DOHH2 (cell line): ENCODE data around the gene DHX36.

ENCODE experiments used
- H3F3A ChIP-seq: fragments of 200-600 bp; sonication (generic), shearing (Covaris generic); 2 replicates; pipeline ENCODE4 v1.6.0; 2016; ENCODE audit warnings: antibody characterized with exemption, mild to moderate bottlenecking; ENCODE audit not compliant: control insufficient read depth, insufficient read depth
- H3K27ac ChIP-seq: fragments of 200-600 bp; sonication (generic); 2 replicates; pipeline ENCODE4 v1.5.1; 2014; ENCODE audit warnings: low read depth, mild to moderate bottlenecking, low read length, moderate library complexity
- H3K27me3 ChIP-seq: fragments of 200-600 bp; sonication (generic); 2 replicates; pipeline ENCODE4 v1.6.1; 2014; ENCODE audit warnings: mild to moderate bottlenecking, low read length, mixed read lengths; ENCODE audit not compliant: control insufficient read depth
- H3K36me3 ChIP-seq: fragments of 200-600 bp; sonication (generic); 2 replicates; pipeline ENCODE4 v1.6.1; 2014; ENCODE audit warnings: mild to moderate bottlenecking, low read length, moderate library complexity, mixed read lengths; ENCODE audit not compliant: control insufficient read depth
- H3K4me1 ChIP-seq: fragments of 200-600 bp; sonication (generic); 2 replicates; pipeline ENCODE4 v1.6.1; 2014; ENCODE audit warnings: mild to moderate bottlenecking, low read length, mixed read lengths; ENCODE audit not compliant: control insufficient read depth
- H3K4me2 ChIP-seq: fragments of 200-600 bp; sonication (generic); 2 replicates; pipeline ENCODE4 v1.6.0; 2014; ENCODE audit warnings: mild to moderate bottlenecking, low read length, moderate library complexity
- H3K4me3 ChIP-seq: fragments of 200-600 bp; sonication (generic); 2 replicates; pipeline ENCODE4 v1.5.1; 2014; ENCODE audit warnings: mild to moderate bottlenecking, low read length, mixed read lengths
- H3K79me2 ChIP-seq: fragments of 200-600 bp; sonication (generic); 2 replicates; pipeline ENCODE4 v1.6.1; 2014; ENCODE audit warnings: mild to moderate bottlenecking, low read length, mixed read lengths; ENCODE audit not compliant: control insufficient read depth
- H3K9me2 ChIP-seq: fragments of 200-600 bp; sonication (generic); replicated peaks from 2 replicates; pipeline ENCODE4 v1.6.1; 2014; ENCODE audit warnings: mild to moderate bottlenecking, low read length, mixed read lengths; ENCODE audit not compliant: control insufficient read depth
- H3K9me3 ChIP-seq: fragments of 200-600 bp; sonication (generic); 2 replicates; pipeline ENCODE4 v1.6.1; 2014; ENCODE audit warnings: antibody characterized with exemption, low read length, mixed read lengths; ENCODE audit not compliant: control insufficient read depth, insufficient read depth
- H4K20me1 ChIP-seq: fragments of 200-600 bp; sonication (generic); 2 replicates; pipeline ENCODE4 v1.6.0; 2014; ENCODE audit warnings: low read depth, mild to moderate bottlenecking, antibody characterized with exemption, low read length, moderate library complexity; ENCODE audit not compliant: control insufficient read depth, insufficient read depth
- EZH2phosphoT487 ChIP-seq: fragments of 200-600 bp; sonication (generic); IDR thresholded peaks from 2 replicates; pipeline ENCODE4 v1.6.1; 2017; ENCODE audit warnings: borderline replicate concordance, mild to moderate bottlenecking, antibody characterized with exemption, low read length, moderate library complexity, mixed read lengths
- TF ChIP-seq, protein P1 (sequence below): fragments of 200-600 bp; sonication (generic); IDR thresholded peaks from one replicate; pipeline ENCODE4 v1.5.1; 2014; ENCODE audit warnings: antibody characterized with exemption, mild to moderate bottlenecking, low read depth, low read length; ENCODE audit not compliant: poor library complexity, severe bottlenecking

Gene DHX36

DNA sequence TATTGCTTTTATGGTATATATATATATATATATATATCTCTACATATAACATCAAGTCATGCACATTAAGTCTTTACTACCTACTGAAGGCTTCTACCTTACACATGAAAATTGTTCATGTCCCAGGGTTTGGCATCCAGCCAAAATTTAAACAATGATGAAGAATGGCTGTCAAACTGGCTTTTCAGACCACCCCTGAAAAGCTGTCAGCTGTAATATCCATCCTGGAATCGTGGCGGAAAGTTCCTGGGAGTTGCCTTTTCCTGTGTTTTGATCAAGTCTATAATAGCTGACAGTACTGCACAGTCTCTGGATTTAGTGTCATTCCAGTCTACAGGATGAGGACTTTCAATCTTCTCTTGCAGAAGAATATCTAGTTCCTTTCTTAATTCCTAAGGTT lies 48.3 kb downstream of the DHX36 start:
- Histone ChIP-seq H3K9me2 (no peaks in the 10 kb centered on the region), H3K4me2 (no peak overlapping the region), H3K27me3 (no peaks in the 10 kb centered on the region), H3K9me3 (no peaks in the 10 kb centered on the region), H3K27ac (no peak overlapping the region), H3K4me3 (no peak overlapping the region), H4K20me1 (no peaks in the 10 kb centered on the region), H3K79me2 (no peaks in the 10 kb centered on the region), H3F3A (no peaks in the 10 kb centered on the region), H3K36me3 (peaks cover 92% of the 10 kb centered on the region), H3K4me1 (no peaks in the 10 kb centered on the region)
- TF ChIP-seq EZH2phosphoT487 = no peak
- TF ChIP-seq, protein P1, sequence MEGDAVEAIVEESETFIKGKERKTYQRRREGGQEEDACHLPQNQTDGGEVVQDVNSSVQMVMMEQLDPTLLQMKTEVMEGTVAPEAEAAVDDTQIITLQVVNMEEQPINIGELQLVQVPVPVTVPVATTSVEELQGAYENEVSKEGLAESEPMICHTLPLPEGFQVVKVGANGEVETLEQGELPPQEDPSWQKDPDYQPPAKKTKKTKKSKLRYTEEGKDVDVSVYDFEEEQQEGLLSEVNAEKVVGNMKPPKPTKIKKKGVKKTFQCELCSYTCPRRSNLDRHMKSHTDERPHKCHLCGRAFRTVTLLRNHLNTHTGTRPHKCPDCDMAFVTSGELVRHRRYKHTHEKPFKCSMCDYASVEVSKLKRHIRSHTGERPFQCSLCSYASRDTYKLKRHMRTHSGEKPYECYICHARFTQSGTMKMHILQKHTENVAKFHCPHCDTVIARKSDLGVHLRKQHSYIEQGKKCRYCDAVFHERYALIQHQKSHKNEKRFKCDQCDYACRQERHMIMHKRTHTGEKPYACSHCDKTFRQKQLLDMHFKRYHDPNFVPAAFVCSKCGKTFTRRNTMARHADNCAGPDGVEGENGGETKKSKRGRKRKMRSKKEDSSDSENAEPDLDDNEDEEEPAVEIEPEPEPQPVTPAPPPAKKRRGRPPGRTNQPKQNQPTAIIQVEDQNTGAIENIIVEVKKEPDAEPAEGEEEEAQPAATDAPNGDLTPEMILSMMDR = no peak

DNA sequence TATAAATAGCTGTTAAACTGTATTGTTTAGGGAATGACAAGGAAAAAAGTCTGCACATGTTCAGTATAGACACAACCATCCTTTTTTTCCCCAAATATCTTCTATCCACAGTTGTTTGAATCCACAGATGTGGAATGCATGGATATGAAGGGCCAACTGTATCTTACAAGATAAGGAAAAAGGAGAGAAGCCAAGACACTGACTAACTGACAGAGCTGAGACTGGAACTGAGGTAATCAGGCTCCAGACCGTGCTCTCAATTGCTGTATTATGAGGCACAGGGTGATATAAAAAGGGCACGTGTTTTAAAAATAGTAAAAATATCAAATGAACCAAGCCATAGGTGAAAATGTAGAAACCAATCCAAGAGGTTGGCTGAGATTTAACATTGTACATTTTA lies 49.0 kb downstream of the DHX36 start:
- H3K9me3 ChIP-seq = no peaks in the 10 kb centered on the region
- peaks cover 91% of the 10 kb centered on the region for H3K36me3 ChIP-seq
- no peak overlapping the region for H3K27ac ChIP-seq
- no peak for TF ChIP-seq EZH2phosphoT487
- TF ChIP-seq, protein P1 = no peak
- H3K79me2 ChIP-seq = no peaks in the 10 kb centered on the region
- H3K4me2 ChIP-seq = no peak overlapping the region
- H3K4me1 ChIP-seq = no peaks in the 10 kb centered on the region
- H3F3A ChIP-seq = no peaks in the 10 kb centered on the region
- no peaks in the 10 kb centered on the region for H3K27me3 ChIP-seq
- no peaks in the 10 kb centered on the region for H3K9me2 ChIP-seq
- H3K4me3 ChIP-seq = no peak overlapping the region
- H4K20me1 ChIP-seq = no peaks in the 10 kb centered on the region

DNA sequence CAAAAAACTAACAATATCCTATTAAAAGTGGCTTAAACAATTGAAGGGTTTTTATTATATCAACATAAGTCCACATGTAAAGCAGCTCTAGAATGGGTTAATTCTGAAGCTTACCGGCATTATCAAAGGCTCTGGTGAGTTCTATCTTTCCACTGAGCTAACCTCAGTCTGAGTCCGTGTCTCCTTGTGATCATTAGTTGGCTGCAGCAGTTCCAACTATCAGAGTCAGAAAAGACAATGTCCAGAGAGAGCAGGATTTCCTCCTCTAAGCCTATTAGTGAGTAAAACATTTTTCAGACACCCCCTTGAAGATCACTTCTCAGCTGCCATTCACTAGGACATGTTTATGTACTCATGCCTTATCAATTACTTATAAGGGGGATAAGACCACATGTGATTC lies 49.9 kb downstream of the DHX36 start:
- Histone ChIP-seq H3K27me3 (no peaks in the 10 kb centered on the region), H3K9me3 (no peaks in the 10 kb centered on the region), H3K4me3 (no peak overlapping the region), H3F3A (no peaks in the 10 kb centered on the region), H3K36me3 (peaks cover 88% of the 10 kb centered on the region), H4K20me1 (no peaks in the 10 kb centered on the region), H3K4me2 (no peak overlapping the region), H3K4me1 (no peaks in the 10 kb centered on the region), H3K9me2 (no peaks in the 10 kb centered on the region), H3K79me2 (no peaks in the 10 kb centered on the region), H3K27ac (no peak overlapping the region)
- TF ChIP-seq, protein P1 = no peak
- no peak for TF ChIP-seq EZH2phosphoT487

DNA sequence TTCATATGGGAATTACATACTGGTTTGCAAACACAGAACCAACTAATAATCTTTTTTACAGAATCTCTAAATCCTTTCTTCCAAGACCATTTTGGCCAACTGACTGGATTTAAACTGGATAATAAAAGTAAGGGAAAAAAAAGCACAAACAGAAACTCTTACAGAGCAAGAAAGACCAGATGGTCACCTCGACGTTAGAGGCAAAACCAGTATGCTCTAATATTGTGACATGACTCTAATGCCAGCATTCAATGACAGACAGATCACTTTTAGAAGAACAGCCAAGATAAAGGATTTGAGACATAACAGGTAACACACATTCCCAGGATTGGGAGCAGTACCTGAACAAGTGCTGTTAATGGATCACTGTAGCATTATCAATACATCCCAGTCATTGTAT lies 50.9 kb downstream of the DHX36 start:
- Histone ChIP-seq H4K20me1 (no peaks in the 10 kb centered on the region), H3K9me2 (no peaks in the 10 kb centered on the region), H3K36me3 (peaks cover 80% of the 10 kb centered on the region), H3K4me1 (no peaks in the 10 kb centered on the region), H3K4me3 (no peak overlapping the region), H3K27me3 (no peaks in the 10 kb centered on the region), H3K27ac (no peak overlapping the region), H3K4me2 (no peak overlapping the region), H3K9me3 (no peaks in the 10 kb centered on the region), H3K79me2 (no peaks in the 10 kb centered on the region), H3F3A (no peaks in the 10 kb centered on the region)
- TF ChIP-seq, protein P1 = no peak
- TF ChIP-seq EZH2phosphoT487 = no peak
